Stimulated activated CD4-positive, alpha-beta T cell treated with anti-CD3 and anti-CD28 coated beads, TNF-alpha, amount 100 ng/mL, for 48 hours (primary cell): ENCODE data around the gene GYPE.
"Not testable (repeated sequence)": the region's sequence is repeated elsewhere in the genome, so short reads cannot be mapped to it uniquely, and the experiment has no call there.

Experiments used
- DNase-seq, 3 donors: peaks; one replicate each; pipeline ENCODE4 v3.0.0-alpha.2; 2020; ENCODE audit warnings: low read depth in 3 of 3

GYPE gene

GRCh38 chr4:143870523-143871268 lies 34.7 kb downstream of the GYPE start:
- DNase-seq, result not testable (repeated sequence)

- DNase-seq, result not testable (repeated sequence)
These were observed 35.4 kb downstream of the GYPE start for GRCh38 chr4:143869925-143870324.

- DNase-seq, result not testable (repeated sequence)
These were observed 42.6 kb downstream of the GYPE start for GRCh38 chr4:143862716-143863115.

- DNase-seq, result no peak
These were observed 46.9 kb downstream of the GYPE start for GRCh38 chr4:143858456-143858855.

- not testable (repeated sequence) for DNase-seq
These were observed 47.7 kb downstream of the GYPE start for GRCh38 chr4:143857391-143858336.

DNA sequence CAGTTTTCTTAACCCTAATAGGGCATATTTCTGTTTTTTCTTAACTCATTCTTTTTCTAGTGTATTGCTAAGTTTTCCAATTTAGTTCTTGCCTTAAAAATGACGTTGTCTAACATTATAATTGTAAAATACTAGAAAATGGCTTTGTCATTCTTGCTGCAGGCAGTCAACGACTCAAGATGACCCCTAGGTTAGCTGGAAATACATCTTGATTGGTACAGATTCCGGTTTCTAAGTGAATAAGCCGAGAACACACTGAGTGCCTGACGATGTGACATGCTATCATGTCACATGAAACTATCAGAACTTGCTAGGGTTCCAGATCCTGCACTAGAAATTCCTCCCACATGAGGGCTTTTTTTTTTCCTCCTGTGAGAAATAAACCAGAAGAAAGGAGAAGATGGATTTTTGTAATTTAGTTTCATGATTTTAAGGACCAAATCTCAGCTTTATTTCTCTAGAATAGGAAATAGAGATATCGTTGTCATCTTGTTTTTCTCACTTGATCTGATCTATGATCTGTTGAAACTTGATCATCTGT lies 49.3 kb downstream of the GYPE start:
- not testable (repeated sequence) for DNase-seq

DNA sequence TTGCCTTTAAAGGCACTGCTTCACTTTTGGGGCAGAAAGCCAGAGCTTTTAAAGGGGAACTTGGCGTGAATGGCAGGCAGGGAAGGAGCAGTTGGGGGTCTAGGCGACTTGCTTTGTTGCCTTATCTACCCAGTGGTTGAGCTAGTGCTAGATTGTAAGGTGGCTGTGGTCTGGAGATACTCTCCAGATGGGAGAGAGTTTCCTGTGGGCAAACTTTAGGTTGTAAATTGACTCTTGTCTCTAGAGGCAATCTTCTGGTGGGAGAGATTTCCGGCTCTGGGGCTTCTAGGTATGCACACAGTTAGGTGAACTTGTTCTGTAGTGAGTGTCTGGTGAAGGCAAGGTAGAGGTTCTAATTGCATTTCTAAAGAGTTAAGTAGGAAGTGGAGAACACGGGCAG lies 50.7 kb downstream of the GYPE start:
- DNase-seq, result not testable (repeated sequence)

DNA sequence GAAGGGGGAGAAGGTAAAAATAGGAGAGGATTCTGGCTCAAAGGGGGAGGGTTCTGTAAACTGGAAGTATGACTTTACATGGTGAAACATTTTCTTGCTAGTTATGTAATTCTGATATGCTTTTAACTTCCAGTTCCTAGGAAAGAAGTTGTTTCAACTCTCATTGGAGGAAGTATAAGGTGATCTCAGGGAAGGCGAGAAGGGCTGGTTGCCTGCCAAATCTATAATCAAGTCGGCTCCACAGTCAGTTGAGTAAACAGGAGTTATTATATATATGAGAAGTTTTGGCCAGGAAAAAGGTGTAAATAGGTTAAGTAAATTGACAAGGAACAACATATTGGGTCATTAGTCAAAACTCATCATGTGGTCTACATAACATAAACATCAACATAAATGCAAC lies 56.1 kb downstream of the GYPE start:
- DNase-seq, result not testable (repeated sequence)

DNA sequence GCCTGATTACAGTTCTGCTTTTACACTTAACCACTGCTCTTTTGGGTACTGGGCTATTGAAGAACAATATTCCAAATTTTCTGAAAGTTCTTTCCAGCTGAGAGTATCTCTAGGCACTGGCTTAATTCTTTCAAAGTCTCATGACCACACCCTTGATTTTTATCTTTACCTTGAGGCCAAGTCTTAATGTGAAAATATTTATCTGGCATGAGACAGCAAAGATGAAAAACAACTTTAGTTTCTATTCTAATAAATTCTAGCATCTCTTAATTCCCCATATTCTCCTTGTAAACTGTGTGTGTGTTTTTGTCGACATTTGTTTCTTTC lies 61.9 kb downstream of the GYPE start:
- DNase-seq, result not testable (repeated sequence)

- not testable (repeated sequence) for DNase-seq
These were observed 62.5 kb downstream of the GYPE start for GRCh38 chr4:143842624-143843505.

- not testable (repeated sequence) for DNase-seq
These were observed 65.9 kb downstream of the GYPE start for GRCh38 chr4:143839413-143839812.

DNA sequence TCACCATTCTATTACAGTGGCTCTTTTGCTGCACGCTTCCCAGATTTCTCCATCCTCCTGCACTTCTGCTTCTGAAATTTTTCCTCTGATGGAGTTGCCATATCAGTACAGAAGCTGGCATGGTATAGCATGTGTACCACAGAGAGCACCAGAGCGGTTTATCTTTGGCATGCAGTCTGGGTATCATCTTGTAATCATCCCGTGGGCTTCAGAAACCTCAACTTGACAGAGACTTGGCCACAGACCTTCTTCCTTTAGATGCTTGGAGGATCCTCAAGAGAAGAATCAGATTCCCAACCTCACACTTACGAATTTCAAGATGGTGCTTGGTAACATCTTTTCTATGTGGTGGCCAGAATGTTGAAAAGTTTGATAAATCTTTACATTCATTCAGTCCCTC lies 71.2 kb downstream of the GYPE start:
- not testable (repeated sequence) for DNase-seq

- not testable (repeated sequence) for DNase-seq
These were observed 71.7 kb downstream of the GYPE start for GRCh38 chr4:143833676-143834075.

DNA sequence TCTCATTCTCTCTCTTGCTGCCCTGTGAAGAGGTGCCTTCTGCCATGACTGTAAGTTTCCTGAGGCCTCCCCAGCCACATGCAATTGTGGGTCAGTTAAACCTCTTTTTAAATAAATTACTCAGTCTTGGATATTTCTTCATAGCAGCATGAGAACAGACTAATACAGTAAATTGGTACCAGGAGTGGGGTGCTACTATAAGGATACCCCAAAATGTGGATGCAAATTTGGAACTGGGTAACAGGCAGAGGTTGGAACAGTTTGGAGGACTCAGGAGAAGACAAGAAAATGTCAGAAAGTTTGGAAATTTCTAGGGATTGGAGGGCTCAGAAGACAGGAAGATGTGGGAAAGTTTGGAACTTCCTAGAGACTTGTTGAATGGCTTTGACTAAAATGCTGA lies 74.8 kb downstream of the GYPE start:
- not testable (repeated sequence) for DNase-seq

GRCh38 chr4:143829239-143829620 lies 76.1 kb downstream of the GYPE start:
- DNase-seq, result not testable (repeated sequence)
